Vagina (tissue), 2 donors: ENCODE results near the gene PPM1M. TPM values are rescaled to one million over a fixed set of nuclear protein-coding genes. Genes with fewer than 3 reads are reported as not detected.

Experiments used
- DNase-seq, 2 donors: peaks; one replicate each; pipeline ENCODE4 v3.0.0-alpha.2; 2017; ENCODE audit errors: extremely low spot score in 2 of 2
- H3K27ac ChIP-seq: fragments of 200-600 bp; sonication (generic); one replicate; pipeline ENCODE4 v1.5.1; 2019
- H3K27me3 ChIP-seq: fragments of 200-600 bp; sonication (generic); one replicate; pipeline ENCODE4 v1.5.1; 2019
- H3K36me3 ChIP-seq, 2 donors: fragments of 200-600 bp; sonication (generic); one replicate each; pipeline ENCODE4 v1.5.1; 2017 to 2019
- H3K4me1 ChIP-seq: fragments of 200-600 bp; sonication (generic); one replicate; pipeline ENCODE4 v1.5.1; 2019
- H3K4me3 ChIP-seq, 2 donors: fragments of 200-600 bp; sonication (generic); 1 replicate in 1 of 2; 2 replicates in 1 of 2; pipeline ENCODE4 v1.5.1; 2016 to 2019
- H3K9me3 ChIP-seq: fragments of 200-600 bp; sonication (generic); one replicate; pipeline ENCODE4 v1.5.1; 2019
- CTCF ChIP-seq, 3 experiments: fragments of 450-650 bp in 2 of 3; fragments of 200-600 bp in 1 of 3; sonication (generic) in 1 of 3; IDR thresholded peaks; one replicate each; pipeline ENCODE4 v1.5.1; 2017 to 2019; ENCODE audit warnings: antibody characterized with exemption in 3 of 3, mild to moderate bottlenecking in 2 of 3, moderate library complexity in 2 of 3
- POLR2A ChIP-seq, 2 donors: fragments of 450-650 bp; IDR thresholded peaks; one replicate each; pipeline ENCODE4 v1.6.1; 2017; ENCODE audit warnings: antibody characterized with exemption in 2 of 2, mild to moderate bottlenecking in 2 of 2, moderate library complexity in 2 of 2
- POLR2AphosphoS5 ChIP-seq, 2 donors: sonication (generic); formaldehyde crosslinking; IDR thresholded peaks; one replicate each; pipeline ENCODE4 v1.9.0; 2017; ENCODE audit warnings: antibody characterized with exemption in 2 of 2, mild to moderate bottlenecking in 2 of 2, low read depth in 1 of 2; ENCODE audit not compliant: insufficient read depth in 1 of 2
- intact Hi-C: fragments of 100-400 bp; cut with DNase I; formaldehyde crosslinking; loops from one replicate; pipeline ENCODE4 v1.15.1; 2023
- microRNA counts, 2 donors: library from miRNA; unstranded; fragments of <30 nt; microRNA quantifications; one replicate each; lab custom pipeline; 2016 to 2017
- microRNA-seq: library from miRNA; unstranded; fragments of <30 nt; microRNA quantifications from one replicate; pipeline ENCODE4, GENCODE V29; 2017; ENCODE audit warnings: borderline number of aligned reads, borderline replicate concordance
- small RNA-seq: library from RNA; depleted of rRNA; stranded (forward); fragments of <200 nt; gene quantifications from one replicate; pipeline ENCODE3, GENCODE V24; 2016
- total RNA-seq: library from RNA; depleted of rRNA; stranded (reverse); fragments of >200 nt; gene quantifications from one replicate; pipeline ENCODE4 v1.2.3, GENCODE V29; 2016

The PPM1M gene
- total RNA-seq, 1 donor from 2014 or later: 25.0 TPM

- H3K27ac ChIP-seq: no peak overlapping the region
- intact Hi-C loops: no loop called here
- peaks cover 0 to 4% of the 10 kb centered on the region in 2 donors for H3K36me3 ChIP-seq
- H3K4me3 ChIP-seq: no peak overlapping the region
- TF ChIP-seq POLR2AphosphoS5 (IDR thresholded peaks at IDR 0.05; ENCODE audit: insufficient read depth in 1 of 2, low read depth in 1 of 2): no peak
- TF ChIP-seq POLR2A (IDR thresholded peaks at IDR 0.05): no peak
- TF ChIP-seq CTCF (IDR thresholded peaks at IDR 0.05): no peak
- H3K27me3 ChIP-seq: no peaks in the 10 kb centered on the region
- H3K4me1 ChIP-seq: no peaks in the 10 kb centered on the region
- H3K9me3 ChIP-seq: no peaks in the 10 kb centered on the region
- DNase-seq: no peak
Measured at GRCh38 chr3:52297242-52298148, 51.9 kb downstream of the PPM1M start.

DNA sequence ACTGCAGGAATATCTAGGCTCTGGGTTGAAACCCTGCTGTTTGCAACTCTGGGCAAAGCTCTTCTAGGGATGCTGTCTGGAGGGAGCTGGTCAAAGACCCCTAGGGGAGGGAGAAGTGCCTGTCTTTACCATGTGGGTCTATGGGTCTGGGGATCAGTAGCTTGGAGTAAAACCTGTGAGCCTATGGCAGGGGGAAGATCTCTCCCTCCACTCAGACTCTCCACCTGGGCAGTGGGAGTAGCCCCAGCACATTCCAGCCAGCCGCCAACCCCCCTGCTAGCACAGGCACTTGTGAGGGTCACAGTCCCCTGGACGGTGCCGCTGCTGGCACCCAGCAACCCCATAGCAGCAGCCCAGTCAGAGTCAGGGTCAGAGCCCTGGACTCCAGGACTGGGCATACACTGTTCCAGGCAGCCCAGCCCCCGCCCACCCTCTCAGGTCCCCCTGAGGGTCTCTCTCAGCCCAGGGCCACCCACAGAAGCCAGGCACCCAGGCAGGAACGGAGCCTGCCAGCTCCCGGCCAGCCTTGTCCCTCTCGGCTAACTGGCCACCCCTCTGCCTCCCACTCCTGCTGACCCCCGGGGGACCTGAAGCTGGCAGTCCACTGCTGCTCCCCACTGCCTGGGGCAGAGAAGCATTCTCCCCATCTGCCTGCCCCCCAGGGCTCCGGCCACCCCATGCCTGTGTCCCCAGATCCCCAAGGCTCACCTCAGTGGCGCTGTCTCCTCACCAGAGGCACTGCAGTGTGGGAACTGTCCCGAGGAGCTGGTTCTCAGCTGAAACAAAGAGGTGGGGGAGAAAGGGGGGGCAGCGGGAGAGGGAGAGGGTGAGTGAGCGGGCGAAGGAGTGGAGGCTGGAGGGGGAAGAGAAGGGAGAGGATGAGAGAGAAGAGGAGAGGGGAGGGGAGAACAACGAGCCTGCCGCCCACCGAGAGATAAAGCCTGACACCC, 52.9 kb downstream of the PPM1M start:
- H3K36me3 ChIP-seq: no peaks in the 10 kb centered on the region
- no peak overlapping the region for H3K4me3 ChIP-seq
- no peaks in the 10 kb centered on the region for H3K9me3 ChIP-seq
- TF ChIP-seq CTCF (IDR thresholded peaks at IDR 0.05) (no peak), POLR2AphosphoS5 (IDR thresholded peaks at IDR 0.05; ENCODE audit: insufficient read depth in 1 of 2, low read depth in 1 of 2) (no peak), POLR2A (IDR thresholded peaks at IDR 0.05) (no peak)
- no peak for DNase-seq
- intact Hi-C loops: no loop called here
- no peak overlapping the region for H3K27ac ChIP-seq
- no peaks in the 10 kb centered on the region for H3K27me3 ChIP-seq
- no peaks in the 10 kb centered on the region for H3K4me1 ChIP-seq

DNA sequence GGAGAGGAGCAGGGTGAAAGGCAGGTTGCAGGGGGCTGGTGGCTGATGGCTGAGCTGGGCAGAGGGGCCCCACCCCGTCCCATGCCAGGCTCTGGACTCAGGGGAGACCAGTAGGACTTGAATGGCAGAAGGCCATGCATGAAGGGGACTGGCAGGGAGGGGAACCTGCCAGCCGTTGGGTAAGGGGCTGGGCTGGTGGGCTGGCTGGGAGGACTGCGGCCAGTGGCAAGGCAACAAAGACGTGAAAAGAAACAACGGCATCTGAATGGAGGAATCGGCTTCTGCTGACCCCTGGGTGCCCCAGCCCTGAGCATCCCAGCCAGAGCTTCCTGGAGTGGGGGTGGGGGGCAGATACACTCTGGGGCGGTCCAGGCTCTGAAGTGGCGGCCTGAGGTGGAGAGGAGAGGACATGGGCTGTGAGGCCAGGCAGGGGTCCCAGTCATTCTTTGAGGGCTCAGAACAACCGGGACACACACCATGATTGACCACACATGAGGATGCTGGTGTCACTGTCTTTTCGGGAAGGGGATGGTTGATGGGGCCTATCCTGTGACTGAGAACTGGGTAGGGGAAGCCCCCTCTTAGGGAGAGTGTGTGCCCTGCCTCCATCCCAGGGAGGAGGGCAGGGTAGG, 53.8 kb downstream of the PPM1M start:
- no peak for DNase-seq
- H3K27me3 ChIP-seq: no peaks in the 10 kb centered on the region
- no peaks in the 10 kb centered on the region for H3K9me3 ChIP-seq
- H3K36me3 ChIP-seq: no peaks in the 10 kb centered on the region
- TF ChIP-seq CTCF (IDR thresholded peaks at IDR 0.05): no peak
- no peak overlapping the region for H3K27ac ChIP-seq
- no peak overlapping the region for H3K4me3 ChIP-seq
- intact Hi-C loops: no loop called here
- H3K4me1 ChIP-seq: no peaks in the 10 kb centered on the region

MicroRNAs within 50 kb of the gene (microRNA counts, 767-probe panel; counts per million panel counts)
- microRNA hsa-let-7g-5p (lab: Ali Mortazavi, UCI): 9,086 to 9,537 counts per million in 2 donors

Small RNA genes within 50 kb of the gene (microRNA-seq; reads per million reads assigned to microRNA genes)
- not detected for gene MIR135A1
- 144,192 reads per million, percentile 100 among the genes with 10 or more reads in this experiment for gene MIRLET7G

Small RNA genes within 50 kb of the gene (small RNA-seq; reads per million reads assigned to genes)
- not detected for gene MIR135A1
- 520 reads per million, percentile 98 among the genes with 10 or more reads in this experiment for gene MIRLET7G

Other genes starting within 250 kb of the PPM1M start
- 1,678 TPM for gene RPL29, start 249.9 kb upstream of the PPM1M start, total RNA-seq
- gene DUSP7, start 189.2 kb upstream of the PPM1M start, total RNA-seq: 59.9 TPM
- 0.74 TPM for gene POC1A, start 91.3 kb upstream of the PPM1M start, total RNA-seq
- 41.5 TPM for gene ALAS1, start 47.6 kb upstream of the PPM1M start, total RNA-seq
- not detected for gene TLR9, start 20.1 kb upstream of the PPM1M start, total RNA-seq
- 93.8 TPM for gene TWF2, start 6.6 kb upstream of the PPM1M start, total RNA-seq
- gene WDR82, start 32.9 kb downstream of the PPM1M start, total RNA-seq: 44.4 TPM
- gene GLYCTK, start 42.1 kb downstream of the PPM1M start, total RNA-seq: 10.3 TPM
- gene DNAH1, start 70.6 kb downstream of the PPM1M start, total RNA-seq: 12.3 TPM
- 68.0 TPM for gene BAP1, start 164.2 kb downstream of the PPM1M start, total RNA-seq
- 13.5 TPM for gene PHF7, start 164.9 kb downstream of the PPM1M start, total RNA-seq
- 8.3 TPM for gene SEMA3G, start 199.3 kb downstream of the PPM1M start, total RNA-seq
- 1.7 TPM for gene TNNC1, start 208.3 kb downstream of the PPM1M start, total RNA-seq
- gene NISCH, start 209.8 kb downstream of the PPM1M start, total RNA-seq: 103 TPM
- gene STAB1, start 249.6 kb downstream of the PPM1M start, total RNA-seq: 124 TPM